DOHH2 (cell line): ENCODE data around the gene EID1.

ENCODE experiments used
- H3F3A ChIP-seq: fragments of 200-600 bp; sonication (generic), shearing (Covaris generic); 2 replicates; pipeline ENCODE4 v1.6.0; 2016; ENCODE audit warnings: antibody characterized with exemption, mild to moderate bottlenecking; ENCODE audit not compliant: control insufficient read depth, insufficient read depth
- H3K27ac ChIP-seq: fragments of 200-600 bp; sonication (generic); 2 replicates; pipeline ENCODE4 v1.5.1; 2014; ENCODE audit warnings: low read depth, mild to moderate bottlenecking, low read length, moderate library complexity
- H3K27me3 ChIP-seq: fragments of 200-600 bp; sonication (generic); 2 replicates; pipeline ENCODE4 v1.6.1; 2014; ENCODE audit warnings: mild to moderate bottlenecking, low read length, mixed read lengths; ENCODE audit not compliant: control insufficient read depth
- H3K36me3 ChIP-seq: fragments of 200-600 bp; sonication (generic); 2 replicates; pipeline ENCODE4 v1.6.1; 2014; ENCODE audit warnings: mild to moderate bottlenecking, low read length, moderate library complexity, mixed read lengths; ENCODE audit not compliant: control insufficient read depth
- H3K4me1 ChIP-seq: fragments of 200-600 bp; sonication (generic); 2 replicates; pipeline ENCODE4 v1.6.1; 2014; ENCODE audit warnings: mild to moderate bottlenecking, low read length, mixed read lengths; ENCODE audit not compliant: control insufficient read depth
- H3K4me2 ChIP-seq: fragments of 200-600 bp; sonication (generic); 2 replicates; pipeline ENCODE4 v1.6.0; 2014; ENCODE audit warnings: mild to moderate bottlenecking, low read length, moderate library complexity
- H3K4me3 ChIP-seq: fragments of 200-600 bp; sonication (generic); 2 replicates; pipeline ENCODE4 v1.5.1; 2014; ENCODE audit warnings: mild to moderate bottlenecking, low read length, mixed read lengths
- H3K79me2 ChIP-seq: fragments of 200-600 bp; sonication (generic); 2 replicates; pipeline ENCODE4 v1.6.1; 2014; ENCODE audit warnings: mild to moderate bottlenecking, low read length, mixed read lengths; ENCODE audit not compliant: control insufficient read depth
- H3K9me2 ChIP-seq: fragments of 200-600 bp; sonication (generic); replicated peaks from 2 replicates; pipeline ENCODE4 v1.6.1; 2014; ENCODE audit warnings: mild to moderate bottlenecking, low read length, mixed read lengths; ENCODE audit not compliant: control insufficient read depth
- H3K9me3 ChIP-seq: fragments of 200-600 bp; sonication (generic); 2 replicates; pipeline ENCODE4 v1.6.1; 2014; ENCODE audit warnings: antibody characterized with exemption, low read length, mixed read lengths; ENCODE audit not compliant: control insufficient read depth, insufficient read depth
- H4K20me1 ChIP-seq: fragments of 200-600 bp; sonication (generic); 2 replicates; pipeline ENCODE4 v1.6.0; 2014; ENCODE audit warnings: low read depth, mild to moderate bottlenecking, antibody characterized with exemption, low read length, moderate library complexity; ENCODE audit not compliant: control insufficient read depth, insufficient read depth
- CTCF ChIP-seq: fragments of 200-600 bp; sonication (generic); IDR thresholded peaks from one replicate; pipeline ENCODE4 v1.5.1; 2014; ENCODE audit warnings: antibody characterized with exemption, mild to moderate bottlenecking, low read depth, low read length; ENCODE audit not compliant: poor library complexity, severe bottlenecking
- EZH2phosphoT487 ChIP-seq: fragments of 200-600 bp; sonication (generic); IDR thresholded peaks from 2 replicates; pipeline ENCODE4 v1.6.1; 2017; ENCODE audit warnings: borderline replicate concordance, mild to moderate bottlenecking, antibody characterized with exemption, low read length, moderate library complexity, mixed read lengths

EID1 gene

GRCh38 chr15:48929661-48930060, 51.7 kb downstream of the EID1 start:
- no peaks in the 10 kb centered on the region for H3K79me2 ChIP-seq
- H3K27me3 ChIP-seq, result peaks cover 2% of the 10 kb centered on the region; the same call in 1 of the 2 replicates
- no peaks in the 10 kb centered on the region for H4K20me1 ChIP-seq
- no peak overlapping the region for H3K4me2 ChIP-seq
- TF ChIP-seq EZH2phosphoT487 (no peak), CTCF (no peak)
- no peaks in the 10 kb centered on the region for H3K9me3 ChIP-seq
- H3K4me3 ChIP-seq, result no peak overlapping the region
- no peak overlapping the region for H3K27ac ChIP-seq
- H3K36me3 ChIP-seq, result no peaks in the 10 kb centered on the region
- no peaks in the 10 kb centered on the region for H3K4me1 ChIP-seq
- no peaks in the 10 kb centered on the region for H3F3A ChIP-seq
- no peaks in the 10 kb centered on the region for H3K9me2 ChIP-seq
